HL-60/S4 (cell line): Measurements from ENCODE around the gene PIP4P1.
"Not testable (repeated sequence)": the region's sequence is repeated elsewhere in the genome, so short reads cannot be mapped to it uniquely, and the experiment has no call there.

Experiments
- in situ Hi-C: fragments of 300-500 bp; cut with MboI; formaldehyde crosslinking; loops from 2 replicates; pipeline ENCODE4 v1.14.3; 2022; ENCODE audit warnings: low sequenced_read_pairs

PIP4P1 gene

DNA sequence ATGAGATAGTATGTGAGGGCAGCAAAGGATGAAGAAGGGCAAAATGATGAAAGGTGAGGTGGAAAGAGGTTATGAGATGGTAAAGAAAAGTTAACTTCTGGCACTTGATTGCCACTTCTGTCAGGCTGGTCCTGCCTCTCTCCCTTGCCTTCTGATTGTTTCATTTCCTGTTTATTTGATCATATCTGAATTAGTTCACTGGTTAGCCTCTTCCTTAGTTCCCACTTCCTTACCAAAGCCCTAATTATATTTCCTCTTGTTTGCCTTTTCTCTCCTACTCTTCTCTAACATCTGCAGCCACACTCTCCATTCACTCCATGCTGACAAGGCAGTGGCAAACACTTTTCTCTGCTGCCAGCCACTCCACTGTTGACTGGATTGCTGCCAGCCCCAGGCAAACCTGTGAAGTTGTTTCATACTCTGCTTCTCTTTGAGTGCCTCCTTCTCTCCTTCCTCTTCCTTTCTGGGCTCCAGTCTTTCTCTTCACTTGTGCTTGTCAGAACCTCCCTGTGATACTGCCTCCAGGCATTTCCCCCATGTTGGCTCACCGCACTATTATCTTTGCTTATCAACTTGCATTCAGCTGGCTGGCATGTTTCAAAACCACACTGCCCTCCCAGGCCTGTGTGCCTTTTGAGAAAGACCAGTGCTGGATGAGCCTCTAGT lies 16.1 kb upstream of the PIP4P1 start:
- in situ Hi-C loops, result no loop called here

DNA sequence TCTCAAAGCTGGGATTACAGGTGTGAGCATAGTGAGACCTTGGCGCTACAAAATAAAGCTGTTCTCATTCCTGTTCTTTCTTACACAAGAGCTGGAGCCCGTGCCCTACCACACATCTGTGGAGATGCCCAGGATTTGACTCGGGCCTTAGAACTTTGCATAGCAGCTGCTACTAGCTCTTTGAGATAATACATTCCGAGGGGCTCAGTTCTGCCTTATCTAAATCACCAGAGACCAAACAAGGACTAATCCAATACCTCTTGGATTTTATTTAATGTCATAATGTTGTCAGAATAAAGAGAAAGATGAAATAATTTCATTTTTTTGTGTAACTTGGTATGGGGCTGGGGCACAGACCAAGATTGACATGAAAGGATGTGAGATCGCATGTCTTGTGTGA lies 15.5 kb upstream of the PIP4P1 start:
- in situ Hi-C loops, result no loop called here

DNA sequence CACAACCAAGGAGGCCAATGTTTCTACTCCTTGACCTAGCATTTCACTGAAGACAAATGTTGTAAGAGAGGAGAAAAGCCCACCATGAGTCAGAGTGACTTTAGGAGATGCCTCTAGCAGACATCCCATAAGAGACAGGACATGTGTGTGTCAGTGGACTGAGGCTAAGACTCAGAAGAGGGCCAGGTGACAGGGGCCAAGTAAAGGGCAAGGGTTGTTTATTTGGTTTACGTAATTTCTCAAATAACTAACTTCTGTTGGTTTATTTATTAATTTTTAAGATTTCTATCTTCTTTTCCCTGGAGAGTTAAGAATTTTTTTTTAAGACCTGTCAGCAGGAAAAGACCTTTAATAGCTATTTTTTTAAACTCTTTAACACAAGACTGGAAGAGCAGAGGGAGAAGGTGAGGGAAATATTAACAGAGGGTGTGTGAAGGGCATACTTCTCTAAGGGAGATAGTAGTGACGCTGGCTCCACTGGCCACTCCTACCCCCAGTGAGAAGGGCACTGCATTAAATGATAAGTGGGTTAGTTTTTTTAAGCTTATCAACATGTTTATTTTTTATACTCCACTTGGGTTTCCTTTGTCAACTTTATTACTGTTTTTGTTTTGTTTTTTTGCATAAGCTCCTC lies 11.4 kb upstream of the PIP4P1 start:
- in situ Hi-C loops, result no loop called here

DNA sequence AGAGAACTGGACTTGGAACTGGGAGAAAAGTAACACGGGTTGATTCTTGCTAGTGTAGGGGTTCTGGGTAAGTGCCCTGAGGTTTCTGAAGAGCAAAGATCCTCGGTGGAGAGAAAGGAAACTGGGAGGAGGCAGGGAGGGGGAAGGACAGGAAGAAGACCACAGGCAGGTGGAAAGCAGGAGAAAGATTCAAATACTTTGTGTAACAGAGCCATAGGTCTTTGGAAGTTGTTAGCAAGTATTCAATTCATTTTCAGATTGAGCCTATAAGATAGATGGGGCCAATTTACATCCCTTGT lies 9.3 kb upstream of the PIP4P1 start:
- in situ Hi-C loops, result no loop called here

DNA sequence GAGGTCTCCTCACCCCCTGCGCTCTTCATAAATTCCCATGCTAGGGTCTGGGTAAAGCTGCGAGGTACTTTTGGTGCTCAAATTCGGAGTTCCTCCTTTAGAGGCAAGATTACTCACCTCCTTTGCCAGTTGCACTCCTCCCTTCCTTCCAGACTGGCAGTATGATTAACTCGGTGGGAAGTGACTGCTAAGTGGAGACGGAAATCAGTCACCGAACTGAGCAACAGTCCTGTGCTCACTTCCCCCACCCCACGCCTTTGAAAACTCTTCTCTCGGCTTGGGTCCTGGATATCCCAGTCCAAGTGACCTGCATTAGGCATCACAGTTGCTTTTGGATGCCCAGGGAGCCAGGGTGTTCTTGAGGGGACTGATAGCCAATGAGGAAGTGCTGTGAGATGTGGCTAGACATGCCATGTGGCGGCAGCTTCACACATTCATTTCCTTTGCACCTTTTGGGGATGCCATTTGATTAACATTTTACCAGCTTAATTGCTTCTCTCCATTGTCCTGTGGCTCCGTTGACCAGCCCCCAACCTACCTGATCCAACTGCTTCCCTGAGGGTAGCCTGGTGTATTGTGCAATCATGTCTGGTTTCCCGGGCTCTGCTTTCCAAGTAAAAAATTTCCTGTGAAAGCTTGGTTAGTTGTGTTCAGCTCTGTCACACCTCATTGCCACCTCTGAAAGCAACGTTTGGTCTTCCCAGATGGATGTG lies 8.8 kb upstream of the PIP4P1 start:
- in situ Hi-C loops, result loop anchor here (10.0 kb wide), 1 partner anchor 135 kb away; no protein-coding TSS in a partner anchor

DNA sequence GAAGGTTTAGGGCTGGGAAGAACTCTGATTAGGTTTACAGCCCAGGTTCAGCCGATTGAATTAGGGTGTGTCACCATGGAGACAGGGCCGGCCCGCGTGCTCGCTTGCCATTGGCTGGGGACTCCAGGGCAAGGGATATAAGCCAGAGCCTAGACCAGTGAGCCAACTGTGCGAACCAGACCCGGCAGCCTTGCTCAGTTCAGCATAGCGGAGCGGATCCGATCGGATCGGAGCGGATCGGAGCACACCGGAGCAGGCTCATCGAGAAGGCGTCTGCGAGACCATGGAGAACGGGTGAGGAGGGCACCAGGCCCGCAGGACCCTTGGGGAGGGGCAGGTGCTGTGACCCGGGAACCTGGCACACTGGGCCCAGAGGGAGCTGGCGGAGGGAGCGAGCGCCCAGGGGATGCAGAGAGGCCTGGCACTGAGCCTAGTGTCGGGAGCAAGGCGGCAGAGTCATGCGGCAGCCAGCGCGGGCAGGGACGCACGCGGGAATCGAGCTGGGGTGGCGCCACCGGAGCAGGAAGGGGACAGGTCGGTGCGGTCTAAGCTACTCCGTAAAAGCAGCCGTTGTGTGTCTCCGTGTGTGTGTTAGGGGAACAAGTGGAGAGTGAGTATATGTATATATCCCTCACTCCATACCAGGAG lies 8.1 kb upstream of the PIP4P1 start, which contains the start of gene PNP:
Gene PNP (plus strand): TSS at position 165 of the 648 bp plus-strand sequence. CDS start 119 bp downstream, at position 284.
- in situ Hi-C loops, result loop anchor here (10.0 kb wide), 1 partner anchor 135 kb away; no protein-coding TSS in a partner anchor

DNA sequence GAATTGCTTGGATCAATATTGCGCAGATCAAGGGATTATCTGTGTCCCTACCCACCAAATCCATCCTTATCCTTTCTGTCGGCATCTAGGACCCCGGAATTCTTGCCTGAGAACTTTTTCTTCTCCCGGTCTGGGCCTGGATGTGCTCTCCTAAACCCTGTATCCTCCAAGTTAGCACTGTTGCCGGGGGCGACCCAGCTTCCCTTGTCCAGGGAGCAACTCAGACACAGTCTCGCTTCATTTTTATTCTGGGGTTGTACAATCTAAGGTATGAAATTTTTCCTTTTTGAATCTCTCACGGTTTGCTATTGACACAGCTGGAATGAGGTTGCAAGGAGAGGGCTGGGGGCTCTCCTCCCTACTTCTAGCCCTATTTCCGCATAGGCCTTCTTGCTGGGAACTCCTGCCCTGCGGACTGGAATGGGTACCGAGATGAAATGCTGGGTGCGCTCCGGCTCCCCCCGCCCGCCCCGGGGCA lies 7.6 kb upstream of the PIP4P1 start:
- in situ Hi-C loops, result loop anchor here (10.0 kb wide), 1 partner anchor 136 kb away; no protein-coding TSS in a partner anchor

DNA sequence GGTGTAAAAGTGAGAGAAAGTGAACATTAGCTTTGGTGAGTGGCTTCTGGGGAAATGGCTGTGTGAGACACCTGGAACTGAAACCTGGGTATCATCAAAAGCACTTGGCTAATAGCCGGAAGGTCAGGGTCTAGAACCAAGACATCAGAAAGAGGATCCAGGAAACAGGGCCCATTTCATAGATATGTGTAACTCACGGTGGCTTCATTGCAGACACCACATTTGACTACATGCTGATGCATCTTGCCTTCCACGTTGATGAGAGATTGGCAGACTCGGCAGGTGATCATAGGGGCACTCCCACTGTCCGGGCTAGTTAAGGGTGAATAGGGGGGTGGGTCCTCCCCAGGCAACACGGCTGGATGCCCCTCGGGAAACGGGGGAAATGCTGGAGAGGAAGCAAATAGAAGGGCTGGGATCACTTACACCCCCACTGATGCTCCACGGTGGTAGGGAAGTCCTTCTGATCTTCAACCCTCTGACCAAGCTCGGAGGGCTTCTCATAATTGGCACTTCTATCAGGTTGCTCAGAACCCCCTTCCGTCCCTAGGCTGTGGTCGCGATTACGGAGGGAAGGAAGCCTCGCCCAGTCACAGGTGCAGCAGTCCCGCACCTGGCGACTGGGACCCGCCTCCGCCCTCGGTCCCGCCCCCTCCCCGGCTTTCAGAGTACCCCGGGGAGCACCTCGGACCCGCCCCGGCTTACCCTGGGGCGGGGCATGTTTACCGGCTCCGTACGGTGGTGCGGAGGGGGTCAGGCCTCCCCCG lies 593 bp downstream of the PIP4P1 start:
- in situ Hi-C loops, result loop anchor here (10.0 kb wide), 1 partner anchor 144 kb away; no protein-coding TSS in a partner anchor

DNA sequence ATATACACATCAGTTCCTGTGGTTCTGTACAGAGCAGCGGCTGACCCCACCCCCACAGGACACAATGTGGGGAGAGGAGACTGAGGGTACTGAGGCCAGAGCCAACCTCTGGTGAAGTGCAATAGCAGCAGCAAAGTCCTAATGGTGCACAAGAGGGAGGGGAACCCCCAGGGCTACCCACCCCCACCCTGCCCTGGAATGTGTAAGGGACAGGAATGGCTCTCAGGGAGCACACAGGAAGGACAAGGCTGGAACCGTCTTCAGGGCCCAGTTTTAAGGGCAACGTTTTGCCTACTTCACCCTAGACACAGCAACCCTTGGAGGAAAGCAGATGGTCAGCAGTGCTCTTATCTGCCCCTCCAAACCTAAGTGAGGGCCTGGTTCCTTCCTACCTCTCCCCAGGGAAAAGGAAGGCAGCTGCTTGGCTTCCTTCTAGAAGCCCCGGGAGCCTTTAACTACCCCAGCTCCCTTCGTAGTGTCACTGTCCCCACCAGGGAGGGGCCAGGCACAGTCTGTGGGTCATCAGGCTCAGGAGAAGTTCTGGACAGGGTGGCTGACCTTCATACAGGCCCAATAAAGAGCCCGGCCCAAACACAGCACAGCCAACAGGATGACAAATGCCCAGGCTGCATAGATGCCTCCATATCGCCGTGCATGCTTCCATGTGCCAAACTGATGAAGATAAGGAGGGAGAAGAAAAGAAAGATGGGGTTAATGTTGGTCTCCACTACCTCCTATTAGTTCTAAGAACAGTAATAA lies 3.0 kb downstream of the PIP4P1 start:
- in situ Hi-C loops, result no loop called here

DNA sequence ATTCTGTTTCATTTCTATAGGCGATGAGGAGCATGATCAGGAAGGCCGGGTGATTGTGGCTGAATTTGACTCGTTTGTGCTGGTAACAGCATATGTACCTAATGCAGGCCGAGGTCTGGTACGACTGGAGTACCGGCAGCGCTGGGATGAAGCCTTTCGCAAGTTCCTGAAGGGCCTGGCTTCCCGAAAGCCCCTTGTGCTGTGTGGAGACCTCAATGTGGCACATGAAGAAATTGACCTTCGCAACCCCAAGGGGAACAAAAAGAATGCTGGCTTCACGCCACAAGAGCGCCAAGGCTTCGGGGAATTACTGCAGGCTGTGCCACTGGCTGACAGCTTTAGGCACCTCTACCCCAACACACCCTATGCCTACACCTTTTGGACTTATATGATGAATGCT lies 4.3 kb downstream of the PIP4P1 start:
- in situ Hi-C loops, result no loop called here

DNA sequence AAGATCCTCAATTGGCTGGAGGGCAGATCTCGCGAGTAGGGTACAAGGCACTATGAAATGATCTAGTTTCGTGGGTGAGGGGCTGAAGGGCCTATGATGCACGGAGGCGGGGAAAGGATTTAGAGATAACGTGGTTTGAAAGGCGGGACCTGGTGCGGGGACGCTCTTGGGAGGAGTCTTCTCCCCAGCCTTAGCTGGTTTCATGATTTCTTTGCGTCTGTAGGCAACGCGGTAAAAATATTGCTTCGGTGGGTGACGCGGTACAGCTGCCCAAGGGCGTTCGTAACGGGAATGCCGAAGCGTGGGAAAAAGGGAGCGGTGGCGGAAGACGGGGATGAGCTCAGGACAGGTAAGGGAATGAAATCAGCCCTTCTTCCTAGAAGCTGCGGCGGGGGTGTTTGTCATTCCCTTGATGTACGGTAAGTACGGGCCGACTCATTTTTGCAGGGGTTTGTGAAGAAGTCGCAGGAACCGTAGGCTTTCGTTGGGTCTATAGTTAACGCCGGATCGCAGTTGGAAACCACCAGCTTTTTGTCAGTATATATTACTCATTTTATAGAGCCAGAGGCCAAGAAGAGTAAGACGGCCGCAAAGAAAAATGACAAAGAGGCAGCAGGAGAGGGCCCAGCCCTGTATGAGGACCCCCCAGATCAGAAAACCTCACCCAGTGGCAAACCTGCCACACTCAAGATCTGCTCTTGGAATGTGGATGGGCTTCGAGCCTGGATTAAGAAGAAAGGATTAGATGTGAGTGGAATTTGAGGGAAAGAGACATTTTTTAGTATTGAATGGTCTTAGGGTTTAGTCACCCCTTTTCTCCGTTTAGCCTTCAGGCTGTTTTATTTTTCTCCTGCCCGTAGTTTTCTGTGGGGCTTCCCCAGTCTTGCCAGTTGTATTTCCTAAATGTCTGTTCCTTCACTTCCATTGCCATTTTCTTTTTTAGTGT lies 5.6 kb downstream of the PIP4P1 start:
- in situ Hi-C loops, result no loop called here

DNA sequence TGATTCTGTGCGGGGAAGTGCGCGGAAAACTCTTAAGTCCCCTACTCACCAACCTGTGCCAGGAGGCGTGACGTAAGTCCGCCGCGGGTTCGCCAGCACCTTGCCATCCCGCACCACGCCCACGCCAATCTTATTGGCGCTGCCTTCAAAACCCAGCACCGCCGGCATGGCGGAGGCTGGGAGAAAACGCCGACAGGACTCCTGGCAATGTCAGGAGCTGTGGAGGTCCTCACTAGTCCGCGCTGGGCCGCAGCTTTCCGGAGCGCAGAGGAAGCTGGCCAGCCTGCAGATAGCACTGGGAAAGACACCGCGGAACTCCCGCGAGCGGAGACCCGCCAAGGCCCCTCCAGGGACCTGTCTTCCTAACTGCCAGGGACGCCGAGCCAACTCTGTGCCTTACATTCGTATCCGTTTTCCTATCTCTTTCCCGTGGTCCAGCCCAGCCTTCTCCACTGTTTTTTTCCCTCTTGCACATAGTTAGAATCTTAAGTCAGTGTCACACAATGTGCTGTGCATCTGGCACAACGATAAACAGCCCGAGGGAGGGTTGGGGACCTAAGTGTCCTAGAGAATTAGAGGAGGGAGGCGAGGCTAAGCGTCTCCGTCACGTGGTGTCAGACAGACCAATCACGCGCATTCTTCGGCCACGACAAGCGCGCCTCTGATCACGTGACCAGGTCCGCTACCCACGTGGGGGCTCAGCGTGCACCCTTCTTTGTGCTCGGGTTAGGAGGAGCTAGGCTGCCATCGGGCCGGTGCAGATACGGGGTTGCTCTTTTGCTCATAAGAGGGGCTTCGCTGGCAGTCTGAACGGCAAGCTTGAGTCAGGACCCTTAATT lies 6.5 kb downstream of the PIP4P1 start, which contains the start of the genes APEX1 and OSGEP:
Gene APEX1 (plus strand): TSS at position 711 of the 839 bp plus-strand sequence. CDS start 420 bp downstream, outside the sequence.
Gene OSGEP (minus strand): TSS at position 297 of the 839 bp plus-strand sequence. CDS start 129 bp downstream, at position 168.
- in situ Hi-C loops, result no loop called here

DNA sequence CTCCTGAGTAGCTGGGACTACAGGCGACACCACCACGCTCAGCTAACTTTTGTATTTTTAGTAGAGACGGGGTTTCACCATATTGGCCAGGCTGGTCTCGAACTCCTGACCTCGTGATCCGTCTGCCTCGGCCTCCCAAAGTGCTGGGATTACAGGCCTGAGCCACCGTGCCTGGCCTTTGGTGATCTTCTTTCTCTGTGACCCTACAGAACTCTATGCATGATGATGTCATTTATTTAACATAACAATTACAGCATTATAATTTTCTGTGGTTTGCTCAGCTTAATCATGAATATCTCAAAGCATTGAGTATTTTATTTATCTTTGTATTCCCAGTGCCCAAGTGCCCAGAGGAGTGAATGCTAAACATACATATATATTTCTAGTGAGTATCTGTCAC lies 8.4 kb downstream of the PIP4P1 start:
- in situ Hi-C loops, result not testable (repeated sequence)

DNA sequence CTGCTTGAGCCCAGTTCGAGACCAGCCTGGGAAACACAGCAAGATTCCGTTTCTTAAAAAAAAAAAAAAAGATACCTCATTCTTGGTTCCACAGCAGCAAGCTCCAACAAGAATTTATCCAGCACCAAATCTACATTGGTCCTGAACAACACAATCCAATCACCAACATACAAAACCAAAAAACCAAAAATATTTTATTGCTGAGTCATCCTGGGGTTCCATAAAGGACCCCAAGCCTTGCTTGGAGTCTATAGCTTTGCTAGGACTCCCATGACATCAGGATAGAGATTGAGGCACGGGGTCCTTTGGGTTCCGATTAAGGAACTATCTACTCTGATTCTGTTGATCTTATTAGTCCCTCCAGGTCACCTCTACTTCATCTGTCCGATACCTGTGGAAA lies 14.3 kb downstream of the PIP4P1 start:
- in situ Hi-C loops, result no loop called here

DNA sequence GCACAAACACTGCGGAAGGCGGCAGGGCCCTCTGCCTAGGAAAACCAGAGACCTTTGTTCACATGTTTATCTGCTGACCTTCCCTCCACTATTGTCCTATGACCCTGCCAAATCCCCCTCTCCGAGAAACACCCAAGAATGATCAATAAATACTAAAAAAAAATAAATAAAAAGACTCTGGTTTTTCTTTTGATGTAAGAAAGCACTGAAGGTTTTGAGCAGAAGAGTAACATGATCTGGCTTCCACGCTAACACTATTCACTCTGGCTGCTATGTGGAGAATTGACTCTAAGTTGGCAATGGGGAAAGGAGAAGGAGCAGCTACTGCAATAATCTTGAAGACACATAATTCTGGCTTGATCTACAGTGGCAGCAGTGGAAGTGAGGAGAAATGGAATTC lies 17.6 kb downstream of the PIP4P1 start:
- in situ Hi-C loops, result not testable (repeated sequence)

DNA sequence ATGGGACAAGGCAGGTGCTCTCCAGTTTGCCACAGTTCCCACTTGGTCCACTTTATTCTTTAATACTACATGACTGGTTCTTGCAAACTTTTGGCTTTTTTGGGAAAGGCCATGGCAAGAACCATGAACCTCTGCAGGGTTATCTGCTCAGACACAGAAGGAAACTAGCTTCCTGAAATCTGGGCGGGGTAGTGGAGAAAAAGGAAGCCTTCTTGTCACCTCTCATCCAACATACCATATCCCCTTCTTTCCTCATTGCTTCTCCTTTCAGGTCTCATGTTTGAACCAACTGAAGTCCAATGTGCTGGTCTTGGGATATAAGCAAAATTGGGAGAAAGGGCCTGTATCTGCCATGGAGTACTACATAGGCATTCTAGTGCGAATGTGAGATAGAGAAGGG lies 19.8 kb downstream of the PIP4P1 start:
- in situ Hi-C loops, result no loop called here

DNA sequence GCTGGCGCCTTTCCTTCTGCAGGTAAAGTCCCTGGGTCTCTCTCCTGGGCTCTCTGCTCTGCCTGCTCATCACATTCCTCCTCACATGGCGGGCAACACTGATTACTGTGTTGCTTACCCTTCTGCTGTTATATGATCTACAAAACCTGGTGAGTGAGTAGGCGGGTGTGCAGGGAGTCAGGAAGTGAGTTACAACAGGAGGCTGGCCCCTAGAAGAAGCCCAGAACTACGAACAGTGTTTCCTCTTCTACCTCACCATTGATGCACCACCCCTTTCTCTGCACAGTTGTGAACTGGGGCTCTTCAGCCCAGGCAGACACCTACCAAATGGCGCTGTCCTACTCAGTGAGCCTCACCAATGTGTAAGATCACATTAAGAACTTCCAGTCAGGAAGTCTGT lies 20.4 kb downstream of the PIP4P1 start:
- in situ Hi-C loops, result no loop called here

DNA sequence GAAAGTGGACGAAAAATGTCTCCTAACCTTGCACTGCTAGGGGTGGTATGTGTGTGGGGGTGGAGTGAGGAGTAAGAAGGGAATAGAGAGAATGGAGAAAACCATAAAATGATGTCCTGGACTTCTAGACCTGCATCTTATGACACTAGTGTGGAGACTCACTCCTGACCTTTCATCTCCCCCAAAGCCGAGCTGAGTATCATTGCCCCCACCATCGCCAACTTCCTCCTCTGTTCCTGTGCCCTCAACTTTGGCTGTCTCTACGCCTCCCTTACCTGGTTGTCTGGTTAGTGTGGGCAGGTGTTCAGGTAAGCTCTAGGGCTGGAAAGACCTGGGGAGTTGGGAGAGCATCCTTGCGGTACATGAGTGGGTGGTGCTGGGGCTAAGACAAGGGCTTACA lies 20.8 kb downstream of the PIP4P1 start:
- in situ Hi-C loops, result no loop called here
